IMR-90 (cell line): ENCODE data around the gene ZDHHC4. TPM values are rescaled to one million over a fixed set of nuclear protein-coding genes. Genes with fewer than 3 reads are reported as not detected.

Source experiments
- ATAC-seq: fragments of 200-7000 bp; cut with Tn5 transposase; 2 replicates; pipeline ENCODE4 v1.9.1; 2020; ENCODE audit warnings: low read depth, mild to moderate bottlenecking, moderate library complexity
- BruUV-seq: library from RNA; stranded (reverse); fragments of 400-500 nt; replicated peaks from 2 replicates; lab custom pipeline; 2021; lab: Mats Ljungman, UMichigan
- CTCF ChIA-PET: fragments of 300-600 bp; formaldehyde crosslinking; extraction: SDS; loops from one replicate; lab custom pipeline; 2021; ENCODE audit warnings: antibody characterized with exemption; lab: Yijun Ruan, JAX
- POLR2A ChIA-PET: fragments of 300-600 bp; sonication (Branson Sonifier 250); formaldehyde crosslinking; loops from one replicate; lab custom pipeline; 2022; ENCODE audit warnings: antibody characterized with exemption; ENCODE audit not compliant: unreplicated experiment; lab: Charles Lee
- DNase-seq: peaks from one replicate; pipeline ENCODE4 v3.0.0; 2013
- H2AFZ ChIP-seq: replicated peaks from 2 replicates; pipeline ENCODE3; 2013; ENCODE audit warnings: low read length, mild to moderate bottlenecking; ENCODE audit not compliant: poor library complexity
- H2AK5ac ChIP-seq: 2 replicates; pipeline ENCODE4 v1.6.1; 2013; ENCODE audit warnings: low read depth, low read length, inconsistent platforms
- H2AK9ac ChIP-seq: replicated peaks from 2 replicates; pipeline ENCODE3; 2013; ENCODE audit warnings: mild to moderate bottlenecking, low read depth, low read length, moderate library complexity; ENCODE audit not compliant: poor library complexity
- H2BK120ac ChIP-seq: 2 replicates; pipeline ENCODE4 v1.6.1; 2013; ENCODE audit warnings: low read depth, low read length, inconsistent platforms
- H2BK15ac ChIP-seq: 3 replicates; pipeline ENCODE4 v1.6.1; 2013; ENCODE audit warnings: low read depth, low read length, inconsistent platforms
- H2BK20ac ChIP-seq: 2 replicates; pipeline ENCODE4 v1.6.1; 2013; ENCODE audit warnings: low read depth, mild to moderate bottlenecking, inconsistent platforms, low read length, moderate library complexity
- H2BK5ac ChIP-seq: 2 replicates; pipeline ENCODE4 v1.6.1; 2013; ENCODE audit warnings: mild to moderate bottlenecking, low read depth, low read length, inconsistent platforms; ENCODE audit not compliant: poor library complexity, severe bottlenecking
- H3K14ac ChIP-seq: replicated peaks from 2 replicates; pipeline ENCODE4 v1.6.1; 2013; ENCODE audit warnings: low read depth, low read length, inconsistent platforms
- H3K18ac ChIP-seq: 2 replicates; pipeline ENCODE4 v1.6.1; 2013; ENCODE audit warnings: low read depth, low read length, control low read depth
- H3K23ac ChIP-seq: 2 replicates; pipeline ENCODE4 v1.6.1; 2013; ENCODE audit warnings: low read depth, low read length, inconsistent platforms
- H3K27ac ChIP-seq: 2 replicates; pipeline ENCODE4 v1.5.1; 2013; ENCODE audit warnings: mild to moderate bottlenecking, control low read depth, low read length; ENCODE audit not compliant: insufficient read depth
- H3K27me3 ChIP-seq: 2 replicates; pipeline ENCODE4 v1.6.1; 2013; ENCODE audit warnings: low read length; ENCODE audit not compliant: control insufficient read depth, insufficient read depth
- H3K36me3 ChIP-seq: 2 replicates; pipeline ENCODE4 v1.6.1; 2013; ENCODE audit warnings: low read length, mixed read lengths; ENCODE audit not compliant: control insufficient read depth, insufficient read depth
- H3K4ac ChIP-seq: 2 replicates; pipeline ENCODE4 v1.6.1; 2013; ENCODE audit warnings: low read depth, low read length, inconsistent platforms
- H3K4me1 ChIP-seq: 2 replicates; pipeline ENCODE4 v1.6.1; 2013; ENCODE audit warnings: low read length, mixed read lengths; ENCODE audit not compliant: control insufficient read depth, insufficient read depth
- H3K4me2 ChIP-seq: 2 replicates; pipeline ENCODE4 v1.6.1; 2013; ENCODE audit warnings: low read depth, mild to moderate bottlenecking, control low read depth, low read length, moderate library complexity
- H3K4me3 ChIP-seq: 2 replicates; pipeline ENCODE4 v1.5.1; 2013; ENCODE audit warnings: low read depth, mild to moderate bottlenecking, control low read depth, low read length, moderate library complexity; ENCODE audit not compliant: insufficient read depth
- H3K56ac ChIP-seq: 2 replicates; pipeline ENCODE4 v1.6.1; 2013; ENCODE audit warnings: low read length, inconsistent platforms; ENCODE audit not compliant: insufficient read depth; ENCODE audit errors: extremely low read depth
- H3K79me1 ChIP-seq, 2 experiments: 2 replicates each; pipeline ENCODE4 v1.6.1; 2013; ENCODE audit warnings: low read length in 2 of 2, inconsistent platforms in 1 of 2, low read depth in 1 of 2
- H3K9ac ChIP-seq: 2 replicates; pipeline ENCODE4 v1.6.1; 2013; ENCODE audit warnings: low read depth, low read length, control low read depth
- H3K9me1 ChIP-seq: 2 replicates; pipeline ENCODE4 v1.6.1; 2013; ENCODE audit warnings: low read length, inconsistent platforms; ENCODE audit not compliant: insufficient read depth
- H3K9me3 ChIP-seq: 2 replicates; pipeline ENCODE4 v1.6.1; 2013; ENCODE audit warnings: low read length; ENCODE audit not compliant: control insufficient read depth, insufficient read depth
- H4K20me1 ChIP-seq: 2 replicates; pipeline ENCODE4 v1.6.1; 2013; ENCODE audit warnings: low read length, inconsistent platforms; ENCODE audit not compliant: insufficient read depth
- H4K5ac ChIP-seq: 2 replicates; pipeline ENCODE4 v1.6.1; 2013; ENCODE audit warnings: mild to moderate bottlenecking, low read depth, low read length, control low read depth
- H4K8ac ChIP-seq, 2 experiments: 2 replicates each; pipeline ENCODE4 v1.6.1; 2013; ENCODE audit warnings: low read depth in 2 of 2, low read length in 2 of 2, control low read depth in 1 of 2, inconsistent platforms in 1 of 2
- H4K91ac ChIP-seq: 2 replicates; pipeline ENCODE4 v1.6.1; 2013; ENCODE audit warnings: low read depth, low read length, inconsistent platforms; ENCODE audit not compliant: insufficient read depth
- BHLHE40 ChIP-seq: fragments of 150-350 bp; IDR thresholded peaks from 2 replicates; pipeline ENCODE4 v1.6.1; 2016; ENCODE audit warnings: mild to moderate bottlenecking, low read depth, low read length
- CEBPB ChIP-seq: IDR thresholded peaks from 2 replicates; pipeline ENCODE4 v1.6.1; 2012; ENCODE audit warnings: low read depth, low read length, improper control_type of control experiment
- CHD1 ChIP-seq: IDR thresholded peaks from 2 replicates; pipeline ENCODE4 v1.6.1; 2012; ENCODE audit warnings: low read depth, low read length, improper control_type of control experiment
- FOS ChIP-seq: fragments of 150-350 bp; IDR thresholded peaks from 2 replicates; pipeline ENCODE4 v1.6.1; 2016; ENCODE audit warnings: low read depth, low read length
- MAFK ChIP-seq: IDR thresholded peaks from 2 replicates; pipeline ENCODE4 v1.6.1; 2012; ENCODE audit warnings: low read depth, low read length, improper control_type of control experiment
- MAZ ChIP-seq: IDR thresholded peaks from 2 replicates; pipeline ENCODE4 v1.6.1; 2012; ENCODE audit warnings: low read depth, mild to moderate bottlenecking, low read length, improper control_type of control experiment, moderate library complexity, borderline replicate concordance
- MXI1 ChIP-seq: IDR thresholded peaks from 2 replicates; pipeline ENCODE4 v1.6.1; 2012; ENCODE audit warnings: low read depth, mild to moderate bottlenecking, low read length, moderate library complexity, borderline replicate concordance
- NFE2L2 ChIP-seq: fragments of 150-350 bp; IDR thresholded peaks from 2 replicates; pipeline ENCODE4 v1.6.1; 2016; ENCODE audit warnings: low read depth, mild to moderate bottlenecking, low read length
- RAD21 ChIP-seq: IDR thresholded peaks from 2 replicates; pipeline ENCODE4 v1.6.1; 2012; ENCODE audit warnings: low read length, improper control_type of control experiment
- RCOR1 ChIP-seq: IDR thresholded peaks from 2 replicates; pipeline ENCODE4 v1.6.1; 2012; ENCODE audit warnings: mild to moderate bottlenecking, low read length, improper control_type of control experiment; ENCODE audit not compliant: insufficient replicate concordance
- RFX5 ChIP-seq: IDR thresholded peaks from 2 replicates; pipeline ENCODE4 v1.8.0; 2012; ENCODE audit warnings: low read depth, mild to moderate bottlenecking, low read length, moderate library complexity
- SMC3 ChIP-seq: fragments of 150-350 bp; IDR thresholded peaks from 2 replicates; pipeline ENCODE4 v1.6.1; 2016; ENCODE audit warnings: low read depth, mild to moderate bottlenecking, antibody characterized with exemption, low read length, moderate library complexity
- WGBS, 2 experiments: methylation state at CpG; one replicate each; pipeline versions ENCODE4 v1.1.5 to v1.1.7; 2013; ENCODE audit warnings: missing lambda C conversion rate in 2 of 2; ENCODE audit not compliant: insufficient read length in 1 of 2; ENCODE audit errors: extremely low coverage in 2 of 2; 5-methylcytosine and 5-hydroxymethylcytosine counted together
- dilution Hi-C: fragments of 300-500 bp; cut with HindIII; formaldehyde crosslinking; loops from one replicate; pipeline ENCODE4 v1.14.3; 2018; ENCODE audit warnings: low sequenced_read_pairs; ENCODE audit not compliant: unreplicated experiment
- in situ Hi-C: fragments of 300-500 bp; cut with MboI; formaldehyde crosslinking; loops from 3 replicates; pipeline ENCODE4 v1.14.3; 2019; ENCODE audit warnings: low sequenced_read_pairs, inconsistent platforms, mixed read lengths
- intact Hi-C: fragments of 100-400 bp; cut with micrococcal nuclease; formaldehyde crosslinking; loops from 2 replicates; pipeline ENCODE4 v1.10.0; 2022
- polyA plus RNA-seq, 3 experiments: library from polyadenylated mRNA; depleted of rRNA; stranded (reverse); fragments of >200 nt; gene quantifications; 2 replicates each; pipeline ENCODE4 v1.2.3, GENCODE V29; 2012; ENCODE audit warnings: low replicate concordance in 1 of 3
- total RNA-seq: library from RNA; depleted of rRNA; stranded (reverse); fragments of >200 nt; gene quantifications from 2 replicates; pipeline ENCODE4 v1.2.3, GENCODE V29; 2012
- TF ChIP-seq, protein P1 (sequence below): conservative IDR thresholded peaks from 2 replicates; pipeline ENCODE4 v1.5.1; 2012; ENCODE audit warnings: mild to moderate bottlenecking, low read depth, low read length, improper control_type of control experiment
- TF ChIP-seq, protein P2 (sequence below): fragments of 150-350 bp; IDR thresholded peaks from 2 replicates; pipeline ENCODE4 v1.6.1; 2016; ENCODE audit warnings: low read depth, mild to moderate bottlenecking, low read length, moderate library complexity, borderline replicate concordance

Gene ZDHHC4
- total and polyA plus RNA-seq, 2 of the 4 experiments (the other 2 are of a cell fraction): 43.9 to 58.3 TPM

DNA sequence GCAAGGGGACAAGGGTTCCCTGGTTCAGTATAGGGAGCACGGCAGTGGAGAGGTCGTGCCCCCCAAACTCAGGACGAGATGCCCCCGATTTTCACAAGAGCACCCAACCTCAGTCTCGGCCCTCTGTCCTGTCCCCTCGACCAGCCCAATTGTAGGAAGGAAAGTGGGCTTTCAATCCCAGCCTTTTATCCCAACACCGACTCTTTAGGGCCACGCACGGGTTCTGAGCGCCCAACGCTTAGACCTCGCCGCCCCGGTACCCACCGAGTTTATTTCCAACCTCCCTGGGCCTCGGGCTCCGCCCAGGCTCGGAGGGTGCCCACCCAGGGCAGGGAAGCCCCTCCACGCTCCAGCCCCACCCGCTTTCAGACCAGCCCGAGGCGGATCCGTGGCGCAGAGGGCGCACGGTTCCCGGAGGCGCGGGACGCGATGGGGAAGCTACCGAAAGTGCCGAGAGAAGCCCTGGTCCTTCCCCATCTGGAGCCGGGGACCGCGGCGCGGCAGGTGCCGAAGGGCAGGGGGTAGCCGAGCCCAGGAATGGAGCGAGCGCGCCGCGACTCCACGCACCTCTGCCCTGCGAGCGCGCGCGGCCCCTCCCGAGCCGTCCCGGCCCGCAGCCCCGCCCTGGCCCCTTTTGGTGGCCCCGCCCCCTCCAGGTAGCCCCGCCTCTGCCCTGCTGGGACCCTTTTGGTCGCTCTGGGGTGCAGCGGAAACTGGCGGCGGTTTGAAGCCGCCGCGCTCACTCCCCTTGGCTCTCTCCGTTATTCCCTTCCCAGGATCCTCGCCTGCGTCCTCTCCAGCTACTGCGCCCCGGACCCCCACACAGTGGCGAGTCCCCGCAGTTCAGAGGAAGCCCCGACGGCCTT, 46.4 kb upstream of the ZDHHC4 start:
- Histone ChIP-seq H3K4me1 (no peaks in the 10 kb centered on the region), H4K91ac (no peak overlapping the region), H2BK5ac (no peak overlapping the region), H3K4ac (no peak overlapping the region), H3K27ac (no peak overlapping the region), H3K9ac (no peak overlapping the region), H3K4me2 (no peak overlapping the region; the same call in 1 of the 2 replicates), H4K5ac (no peak overlapping the region), H3K9me1 (no peaks in the 10 kb centered on the region), H4K20me1 (no peaks in the 10 kb centered on the region), H3K14ac (no peak overlapping the region), H2AFZ (peak overlapping the region; percentile 51), H4K8ac (no peak overlapping the region), H3K4me3 (no peak overlapping the region; the same call in 1 of the 2 replicates), H3K79me1 (no peaks in the 10 kb centered on the region), H3K9me3 (no peaks in the 10 kb centered on the region), H2BK20ac (no peak overlapping the region), H3K56ac (no peak overlapping the region), H2AK5ac (no peak overlapping the region), H3K36me3 (no peaks in the 10 kb centered on the region), H3K18ac (no peak overlapping the region), H2AK9ac (no peak overlapping the region), H2BK120ac (no peak overlapping the region), H2BK15ac (no peak overlapping the region), H3K27me3 (peaks cover 71% of the 10 kb centered on the region), H3K23ac (no peak overlapping the region)
- ATAC-seq (no peak), DNase-seq (no peak)
- no TSS peak for BruUV-seq
- dilution Hi-C loops (no loop called here), in situ Hi-C loops (no loop called here), intact Hi-C loops (no loop called here)
- TF ChIP-seq, protein P1, sequence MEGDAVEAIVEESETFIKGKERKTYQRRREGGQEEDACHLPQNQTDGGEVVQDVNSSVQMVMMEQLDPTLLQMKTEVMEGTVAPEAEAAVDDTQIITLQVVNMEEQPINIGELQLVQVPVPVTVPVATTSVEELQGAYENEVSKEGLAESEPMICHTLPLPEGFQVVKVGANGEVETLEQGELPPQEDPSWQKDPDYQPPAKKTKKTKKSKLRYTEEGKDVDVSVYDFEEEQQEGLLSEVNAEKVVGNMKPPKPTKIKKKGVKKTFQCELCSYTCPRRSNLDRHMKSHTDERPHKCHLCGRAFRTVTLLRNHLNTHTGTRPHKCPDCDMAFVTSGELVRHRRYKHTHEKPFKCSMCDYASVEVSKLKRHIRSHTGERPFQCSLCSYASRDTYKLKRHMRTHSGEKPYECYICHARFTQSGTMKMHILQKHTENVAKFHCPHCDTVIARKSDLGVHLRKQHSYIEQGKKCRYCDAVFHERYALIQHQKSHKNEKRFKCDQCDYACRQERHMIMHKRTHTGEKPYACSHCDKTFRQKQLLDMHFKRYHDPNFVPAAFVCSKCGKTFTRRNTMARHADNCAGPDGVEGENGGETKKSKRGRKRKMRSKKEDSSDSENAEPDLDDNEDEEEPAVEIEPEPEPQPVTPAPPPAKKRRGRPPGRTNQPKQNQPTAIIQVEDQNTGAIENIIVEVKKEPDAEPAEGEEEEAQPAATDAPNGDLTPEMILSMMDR: no peak
- TF ChIP-seq MXI1 (no peak), MAFK (no peak), FOS (no peak), RCOR1 (no peak), CHD1 (no peak), NFE2L2 (no peak), MAZ (no peak), BHLHE40 (no peak), SMC3 (no peak), CEBPB (no peak), RFX5 (no peak), RAD21 (no peak)
- TF ChIP-seq, protein P2, sequence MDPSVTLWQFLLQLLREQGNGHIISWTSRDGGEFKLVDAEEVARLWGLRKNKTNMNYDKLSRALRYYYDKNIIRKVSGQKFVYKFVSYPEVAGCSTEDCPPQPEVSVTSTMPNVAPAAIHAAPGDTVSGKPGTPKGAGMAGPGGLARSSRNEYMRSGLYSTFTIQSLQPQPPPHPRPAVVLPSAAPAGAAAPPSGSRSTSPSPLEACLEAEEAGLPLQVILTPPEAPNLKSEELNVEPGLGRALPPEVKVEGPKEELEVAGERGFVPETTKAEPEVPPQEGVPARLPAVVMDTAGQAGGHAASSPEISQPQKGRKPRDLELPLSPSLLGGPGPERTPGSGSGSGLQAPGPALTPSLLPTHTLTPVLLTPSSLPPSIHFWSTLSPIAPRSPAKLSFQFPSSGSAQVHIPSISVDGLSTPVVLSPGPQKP: no peak
- CTCF ChIA-PET: no interaction called here
- POLR2A ChIA-PET: no interaction called here
- WGBS, 2 experiments: 2% methylated on average over 28 of the region's 74 CpGs; no CpG with 5 or more reads in 1 of the 2 experiments
